Measurements from ENCODE around the gene SIGLEC8. TPM values are rescaled to one million over a fixed set of nuclear protein-coding genes. Genes with fewer than 3 reads are reported as not detected.

Gene SIGLEC8
- total and polyA plus RNA-seq, 9 of the 15 experiments (the other 6 are each of a cell fraction or from before 2014, with no cell fraction given): 0.04 to 0.65 (median 0.39) TPM

DNA sequence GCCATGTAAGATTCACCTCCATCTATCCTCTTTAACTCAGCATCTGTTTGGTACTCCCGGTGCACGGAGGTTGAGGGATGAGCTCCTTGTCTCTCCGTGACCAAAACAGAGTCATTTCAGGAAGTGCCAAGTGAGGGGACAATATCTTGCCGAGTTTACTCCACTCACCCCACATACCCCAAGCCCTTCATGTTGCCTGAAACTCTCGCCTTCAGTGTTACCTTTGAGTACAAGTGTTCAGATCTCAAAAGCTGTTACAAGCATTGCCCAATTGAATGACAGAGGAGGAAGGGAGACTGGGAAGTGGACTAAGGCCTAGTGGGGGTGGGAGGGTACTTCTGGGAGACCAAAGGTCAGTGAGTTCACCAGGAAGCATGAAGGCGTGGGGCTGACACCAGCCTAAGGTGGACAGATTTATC is 49.4 kb upstream of the SIGLEC8 start (continued):
- TF ChIP-seq, protein P1, sequence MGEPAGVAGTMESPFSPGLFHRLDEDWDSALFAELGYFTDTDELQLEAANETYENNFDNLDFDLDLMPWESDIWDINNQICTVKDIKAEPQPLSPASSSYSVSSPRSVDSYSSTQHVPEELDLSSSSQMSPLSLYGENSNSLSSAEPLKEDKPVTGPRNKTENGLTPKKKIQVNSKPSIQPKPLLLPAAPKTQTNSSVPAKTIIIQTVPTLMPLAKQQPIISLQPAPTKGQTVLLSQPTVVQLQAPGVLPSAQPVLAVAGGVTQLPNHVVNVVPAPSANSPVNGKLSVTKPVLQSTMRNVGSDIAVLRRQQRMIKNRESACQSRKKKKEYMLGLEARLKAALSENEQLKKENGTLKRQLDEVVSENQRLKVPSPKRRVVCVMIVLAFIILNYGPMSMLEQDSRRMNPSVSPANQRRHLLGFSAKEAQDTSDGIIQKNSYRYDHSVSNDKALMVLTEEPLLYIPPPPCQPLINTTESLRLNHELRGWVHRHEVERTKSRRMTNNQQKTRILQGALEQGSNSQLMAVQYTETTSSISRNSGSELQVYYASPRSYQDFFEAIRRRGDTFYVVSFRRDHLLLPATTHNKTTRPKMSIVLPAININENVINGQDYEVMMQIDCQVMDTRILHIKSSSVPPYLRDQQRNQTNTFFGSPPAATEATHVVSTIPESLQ (CRISPR knock-in tag; IDR thresholded peaks at IDR 0.05): no peak
- TF ChIP-seq RHOXF2B (CRISPR knock-in tag; conservative IDR thresholded peaks at IDR 0.05): no peak
- TF ChIP-seq, protein P2, sequence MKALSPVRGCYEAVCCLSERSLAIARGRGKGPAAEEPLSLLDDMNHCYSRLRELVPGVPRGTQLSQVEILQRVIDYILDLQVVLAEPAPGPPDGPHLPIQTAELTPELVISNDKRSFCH (CRISPR knock-in tag; IDR thresholded peaks at IDR 0.05): no peak
- TF ChIP-seq, protein P2 (tag; IDR thresholded peaks at IDR 0.05): peak; percentile 25; the same call in 1 of the 2 replicates
- TF ChIP-seq ZBTB8A (IDR thresholded peaks at IDR 0.05; ENCODE audit: partially characterized antibody): no peak
- no peak; the same call in 1 of the 2 replicates for TF ChIP-seq ZNF24 (IDR thresholded peaks at IDR 0.05)
- no peak for TF ChIP-seq ZNF79 (CRISPR knock-in tag; IDR thresholded peaks at IDR 0.05; ENCODE audit: low read depth)
- TF ChIP-seq CHD1 (IDR thresholded peaks at IDR 0.05; ENCODE audit: low read length): no peak
- peak; percentile 10; the same call in 1 of the 2 replicates for TF ChIP-seq ZNF583 (CRISPR knock-in tag; IDR thresholded peaks at IDR 0.05)
- no peak for TF ChIP-seq DMBX1 (CRISPR knock-in tag; IDR thresholded peaks at IDR 0.05; ENCODE audit: borderline replicate concordance)
- TF ChIP-seq MAFG (tag; conservative IDR thresholded peaks at IDR 0.05): no peak
- TF ChIP-seq MTF1 (CRISPR knock-in tag; IDR thresholded peaks at IDR 0.05; ENCODE audit: borderline replicate concordance): no peak
- no peak for TF ChIP-seq BMI1 (IDR thresholded peaks at IDR 0.05; ENCODE audit: low read length)
- TF ChIP-seq TAF1 (IDR thresholded peaks at IDR 0.05; ENCODE audit: control insufficient read depth, extremely low read depth, insufficient read depth, low read length, severe bottlenecking): no peak
- no peak for TF ChIP-seq ZZZ3 (IDR thresholded peaks at IDR 0.05)
- TF ChIP-seq CREM (IDR thresholded peaks at IDR 0.05; ENCODE audit: low read depth): no peak
- TF ChIP-seq, protein P3, sequence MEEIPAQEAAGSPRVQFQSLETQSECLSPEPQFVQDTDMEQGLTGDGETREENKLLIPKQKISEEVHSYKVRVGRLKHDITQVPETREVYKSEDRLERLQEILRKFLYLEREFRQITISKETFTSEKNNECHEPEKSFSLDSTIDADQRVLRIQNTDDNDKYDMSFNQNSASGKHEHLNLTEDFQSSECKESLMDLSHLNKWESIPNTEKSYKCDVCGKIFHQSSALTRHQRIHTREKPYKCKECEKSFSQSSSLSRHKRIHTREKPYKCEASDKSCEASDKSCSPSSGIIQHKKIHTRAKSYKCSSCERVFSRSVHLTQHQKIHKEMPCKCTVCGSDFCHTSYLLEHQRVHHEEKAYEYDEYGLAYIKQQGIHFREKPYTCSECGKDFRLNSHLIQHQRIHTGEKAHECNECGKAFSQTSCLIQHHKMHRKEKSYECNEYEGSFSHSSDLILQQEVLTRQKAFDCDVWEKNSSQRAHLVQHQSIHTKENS (CRISPR knock-in tag; IDR thresholded peaks at IDR 0.05): no peak
- no peak; a peak in 1 of 3 replicates for TF ChIP-seq CBX3 (IDR thresholded peaks at IDR 0.05; ENCODE audit: borderline replicate concordance in 1 of 2, low read length in 2 of 2)
- TF ChIP-seq, protein P4, sequence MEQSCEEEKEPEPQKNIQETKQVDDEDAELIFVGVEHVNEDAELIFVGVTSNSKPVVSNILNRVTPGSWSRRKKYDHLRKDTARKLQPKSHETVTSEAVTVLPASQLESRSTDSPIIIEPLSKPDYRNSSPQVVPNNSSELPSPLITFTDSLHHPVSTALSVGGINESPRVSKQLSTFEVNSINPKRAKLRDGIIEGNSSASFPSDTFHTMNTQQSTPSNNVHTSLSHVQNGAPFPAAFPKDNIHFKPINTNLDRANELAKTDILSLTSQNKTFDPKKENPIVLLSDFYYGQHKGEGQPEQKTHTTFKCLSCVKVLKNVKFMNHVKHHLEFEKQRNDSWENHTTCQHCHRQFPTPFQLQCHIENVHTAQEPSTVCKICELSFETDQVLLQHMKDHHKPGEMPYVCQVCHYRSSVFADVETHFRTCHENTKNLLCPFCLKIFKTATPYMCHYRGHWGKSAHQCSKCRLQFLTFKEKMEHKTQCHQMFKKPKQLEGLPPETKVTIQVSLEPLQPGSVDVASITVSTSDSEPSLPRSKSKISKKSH (CRISPR knock-in tag; IDR thresholded peaks at IDR 0.05): no peak
- peak; percentile 45 for TF ChIP-seq POLR2B (IDR thresholded peaks at IDR 0.05; ENCODE audit: low read depth, partially characterized antibody)
- TF ChIP-seq PHTF2 (CRISPR knock-in tag; IDR thresholded peaks at IDR 0.05): no peak
- TF ChIP-seq, protein P5, sequence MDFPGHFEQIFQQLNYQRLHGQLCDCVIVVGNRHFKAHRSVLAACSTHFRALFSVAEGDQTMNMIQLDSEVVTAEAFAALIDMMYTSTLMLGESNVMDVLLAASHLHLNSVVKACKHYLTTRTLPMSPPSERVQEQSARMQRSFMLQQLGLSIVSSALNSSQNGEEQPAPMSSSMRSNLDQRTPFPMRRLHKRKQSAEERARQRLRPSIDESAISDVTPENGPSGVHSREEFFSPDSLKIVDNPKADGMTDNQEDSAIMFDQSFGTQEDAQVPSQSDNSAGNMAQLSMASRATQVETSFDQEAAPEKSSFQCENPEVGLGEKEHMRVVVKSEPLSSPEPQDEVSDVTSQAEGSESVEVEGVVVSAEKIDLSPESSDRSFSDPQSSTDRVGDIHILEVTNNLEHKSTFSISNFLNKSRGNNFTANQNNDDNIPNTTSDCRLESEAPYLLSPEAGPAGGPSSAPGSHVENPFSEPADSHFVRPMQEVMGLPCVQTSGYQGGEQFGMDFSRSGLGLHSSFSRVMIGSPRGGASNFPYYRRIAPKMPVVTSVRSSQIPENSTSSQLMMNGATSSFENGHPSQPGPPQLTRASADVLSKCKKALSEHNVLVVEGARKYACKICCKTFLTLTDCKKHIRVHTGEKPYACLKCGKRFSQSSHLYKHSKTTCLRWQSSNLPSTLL (IDR thresholded peaks at IDR 0.05): no peak

Measured in K562 (cell line).